ENCODE results near the gene RUSC1. TPM values are rescaled to one million over a fixed set of nuclear protein-coding genes. Genes with fewer than 3 reads are reported as not detected.
"Not testable (repeated sequence)": the region's sequence is repeated elsewhere in the genome, so short reads cannot be mapped to it uniquely, and the experiment has no call there.

Gene RUSC1
- total RNA-seq, 1 donor, result 15.6 TPM

DNA sequence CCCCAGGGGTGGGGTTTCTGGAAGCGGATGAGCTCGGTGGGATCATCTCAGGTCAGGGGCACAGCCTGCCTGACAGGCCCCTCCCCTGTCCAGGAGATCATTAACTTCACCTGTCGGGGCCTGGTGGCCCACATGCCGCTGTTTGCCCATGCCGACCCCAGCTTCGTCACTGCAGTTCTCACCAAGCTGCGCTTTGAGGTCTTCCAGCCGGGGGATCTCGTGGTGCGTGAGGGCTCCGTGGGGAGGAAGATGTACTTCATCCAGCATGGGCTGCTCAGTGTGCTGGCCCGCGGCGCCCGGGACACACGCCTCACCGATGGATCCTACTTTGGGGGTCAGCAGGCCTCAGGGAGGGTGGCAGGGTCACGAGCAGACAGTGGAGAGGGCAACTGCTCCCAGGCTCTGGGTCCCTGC, 35.1 kb upstream of the RUSC1 start:
- DNase-seq (ENCODE audit: insufficient read length, low spot score, missing footprints), result no peak
- no peaks in the 10 kb centered on the region for H3K9me3 ChIP-seq (ENCODE audit: low read depth, low read length)
- no peaks in the 10 kb centered on the region for H3K79me2 ChIP-seq (ENCODE audit: insufficient read depth, low read length)
- H3K27ac ChIP-seq (ENCODE audit: low read depth, low read length), result no peak overlapping the region
- H2AFZ ChIP-seq (ENCODE audit: low read length), result no peak overlapping the region
- no peak overlapping the region for H3K4me3 ChIP-seq (ENCODE audit: insufficient read depth, low read length)
- H3K36me3 ChIP-seq (ENCODE audit: insufficient read depth, low read length), result no peaks in the 10 kb centered on the region
- no peaks in the 10 kb centered on the region for H3K4me1 ChIP-seq (ENCODE audit: insufficient read depth, low read length)
- TF ChIP-seq, protein P1, sequence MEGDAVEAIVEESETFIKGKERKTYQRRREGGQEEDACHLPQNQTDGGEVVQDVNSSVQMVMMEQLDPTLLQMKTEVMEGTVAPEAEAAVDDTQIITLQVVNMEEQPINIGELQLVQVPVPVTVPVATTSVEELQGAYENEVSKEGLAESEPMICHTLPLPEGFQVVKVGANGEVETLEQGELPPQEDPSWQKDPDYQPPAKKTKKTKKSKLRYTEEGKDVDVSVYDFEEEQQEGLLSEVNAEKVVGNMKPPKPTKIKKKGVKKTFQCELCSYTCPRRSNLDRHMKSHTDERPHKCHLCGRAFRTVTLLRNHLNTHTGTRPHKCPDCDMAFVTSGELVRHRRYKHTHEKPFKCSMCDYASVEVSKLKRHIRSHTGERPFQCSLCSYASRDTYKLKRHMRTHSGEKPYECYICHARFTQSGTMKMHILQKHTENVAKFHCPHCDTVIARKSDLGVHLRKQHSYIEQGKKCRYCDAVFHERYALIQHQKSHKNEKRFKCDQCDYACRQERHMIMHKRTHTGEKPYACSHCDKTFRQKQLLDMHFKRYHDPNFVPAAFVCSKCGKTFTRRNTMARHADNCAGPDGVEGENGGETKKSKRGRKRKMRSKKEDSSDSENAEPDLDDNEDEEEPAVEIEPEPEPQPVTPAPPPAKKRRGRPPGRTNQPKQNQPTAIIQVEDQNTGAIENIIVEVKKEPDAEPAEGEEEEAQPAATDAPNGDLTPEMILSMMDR (IDR thresholded peaks at IDR 0.05; ENCODE audit: extremely low read depth, low read depth, low read length), result no peak
- H3K4me2 ChIP-seq (ENCODE audit: insufficient read depth, low read length), result no peak overlapping the region
- H3K27me3 ChIP-seq (ENCODE audit: insufficient read depth, low read length), result peaks cover 4% of the 10 kb centered on the region
- no peaks in the 10 kb centered on the region for H4K20me1 ChIP-seq (ENCODE audit: insufficient read depth, low read length)

DNA sequence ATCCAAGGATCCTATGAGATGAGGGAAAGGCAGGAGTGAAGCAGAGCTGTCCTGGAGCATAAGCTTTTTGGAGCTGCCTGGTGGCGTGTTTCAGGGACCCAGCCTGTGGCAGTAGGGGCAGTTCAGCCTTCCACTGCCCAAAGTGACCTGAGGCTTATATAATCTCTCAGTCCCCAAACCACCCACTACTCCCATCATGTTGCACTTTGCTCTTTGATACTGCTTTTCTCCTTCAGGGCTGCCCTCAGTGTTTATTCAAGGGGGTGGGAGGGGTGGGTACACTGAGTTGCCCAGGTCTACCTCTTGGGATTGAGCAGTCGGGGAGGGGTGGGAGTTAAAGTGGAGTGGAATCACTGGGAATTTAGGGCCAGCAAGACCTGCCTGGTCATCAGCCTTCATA, 34.1 kb upstream of the RUSC1 start:
- H4K20me1 ChIP-seq (ENCODE audit: insufficient read depth, low read length), result no peaks in the 10 kb centered on the region
- H3K79me2 ChIP-seq (ENCODE audit: insufficient read depth, low read length), result no peaks in the 10 kb centered on the region
- no peak overlapping the region for H3K4me2 ChIP-seq (ENCODE audit: insufficient read depth, low read length)
- H3K4me3 ChIP-seq (ENCODE audit: insufficient read depth, low read length), result no peak overlapping the region
- no peaks in the 10 kb centered on the region for H3K4me1 ChIP-seq (ENCODE audit: insufficient read depth, low read length)
- H3K9me3 ChIP-seq (ENCODE audit: low read depth, low read length), result no peaks in the 10 kb centered on the region
- H3K36me3 ChIP-seq (ENCODE audit: insufficient read depth, low read length), result no peaks in the 10 kb centered on the region
- no peak overlapping the region for H3K27ac ChIP-seq (ENCODE audit: low read depth, low read length)
- H3K27me3 ChIP-seq (ENCODE audit: insufficient read depth, low read length), result peaks cover 6% of the 10 kb centered on the region
- no peak overlapping the region for H2AFZ ChIP-seq (ENCODE audit: low read length)
- no peak for DNase-seq (ENCODE audit: insufficient read length, low spot score, missing footprints)
- TF ChIP-seq, protein P1 (IDR thresholded peaks at IDR 0.05; ENCODE audit: extremely low read depth, low read depth, low read length), result no peak

DNA sequence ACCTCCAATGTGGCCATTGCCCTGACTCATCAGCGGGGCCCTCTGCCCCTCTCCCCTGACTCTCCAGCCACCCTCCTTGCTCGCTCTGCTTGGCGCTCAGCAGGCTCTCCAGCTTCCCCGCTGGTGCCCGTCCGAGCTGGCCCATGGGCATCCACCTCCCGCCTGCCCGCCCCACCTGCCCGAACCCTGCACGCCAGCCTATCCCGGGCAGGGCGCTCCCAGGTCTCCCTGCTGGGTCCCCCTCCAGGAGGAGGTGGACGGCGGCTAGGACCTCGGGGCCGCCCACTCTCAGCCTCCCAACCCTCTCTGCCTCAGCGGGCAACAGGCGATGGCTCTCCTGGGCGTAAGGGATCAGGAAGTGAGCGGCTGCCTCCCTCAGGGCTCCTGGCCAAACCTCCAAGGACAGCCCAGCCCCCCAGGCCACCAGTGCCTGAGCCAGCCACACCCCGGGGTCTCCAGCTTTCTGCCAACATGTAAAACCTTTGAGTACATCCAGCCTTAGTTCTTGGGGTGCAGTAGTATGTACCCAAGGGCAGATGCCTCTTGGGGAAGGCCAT, 32.6 kb upstream of the RUSC1 start:
- Histone ChIP-seq H3K36me3 (ENCODE audit: insufficient read depth, low read length) (no peaks in the 10 kb centered on the region), H2AFZ (ENCODE audit: low read length) (no peak overlapping the region), H3K79me2 (ENCODE audit: insufficient read depth, low read length) (no peaks in the 10 kb centered on the region), H3K27ac (ENCODE audit: low read depth, low read length) (no peak overlapping the region), H3K4me2 (ENCODE audit: insufficient read depth, low read length) (no peak overlapping the region), H4K20me1 (ENCODE audit: insufficient read depth, low read length) (no peaks in the 10 kb centered on the region), H3K9me3 (ENCODE audit: low read depth, low read length) (no peaks in the 10 kb centered on the region), H3K27me3 (ENCODE audit: insufficient read depth, low read length) (peaks cover 13% of the 10 kb centered on the region), H3K4me3 (ENCODE audit: insufficient read depth, low read length) (no peak overlapping the region), H3K4me1 (ENCODE audit: insufficient read depth, low read length) (no peaks in the 10 kb centered on the region)
- TF ChIP-seq, protein P1 (IDR thresholded peaks at IDR 0.05; ENCODE audit: extremely low read depth, low read depth, low read length), result no peak
- DNase-seq (ENCODE audit: insufficient read length, low spot score, missing footprints), result peak; percentile 55

DNA sequence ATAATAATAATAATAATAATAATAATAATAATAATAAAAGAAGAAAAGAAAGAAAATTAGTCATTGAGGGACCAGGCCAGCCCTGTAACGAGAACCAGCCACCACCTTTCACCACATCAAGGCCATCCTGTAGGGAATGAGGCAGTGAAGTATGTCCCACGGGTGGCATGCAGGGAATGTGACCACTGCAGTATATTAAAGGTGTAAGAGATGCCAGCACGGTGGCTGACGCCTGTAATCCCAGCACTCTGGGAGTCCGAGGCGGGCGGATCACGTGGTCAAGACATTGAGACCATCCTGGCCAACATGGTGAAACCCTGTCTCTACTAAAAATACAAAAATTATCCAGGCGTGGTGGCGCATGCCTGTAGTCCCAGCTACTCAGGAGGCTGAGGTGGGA, 29.7 kb upstream of the RUSC1 start:
- H3K36me3 ChIP-seq (ENCODE audit: insufficient read depth, low read length); H3K4me1 ChIP-seq (ENCODE audit: insufficient read depth, low read length); H3K4me2 ChIP-seq (ENCODE audit: insufficient read depth, low read length); H3K9me3 ChIP-seq (ENCODE audit: low read depth, low read length); H4K20me1 ChIP-seq (ENCODE audit: insufficient read depth, low read length); H3K27ac ChIP-seq (ENCODE audit: low read depth, low read length); H3K4me3 ChIP-seq (ENCODE audit: insufficient read depth, low read length); H3K79me2 ChIP-seq (ENCODE audit: insufficient read depth, low read length); H2AFZ ChIP-seq (ENCODE audit: low read length); DNase-seq (ENCODE audit: insufficient read length, low spot score, missing footprints): not testable (repeated sequence)
- H3K27me3 ChIP-seq (ENCODE audit: insufficient read depth, low read length), result peaks cover 37% of the 10 kb centered on the region

Measured in osteoblast (primary cell).